Stomach smooth muscle (tissue), 2 donors: ENCODE results near the gene CDH5.

ENCODE experiments used
- H3K27ac ChIP-seq: one replicate; pipeline ENCODE4 v1.7.0; 2013; ENCODE audit warnings: mild to moderate bottlenecking, low read length, inconsistent platforms
- H3K27me3 ChIP-seq, 2 donors: one replicate each; pipeline ENCODE4 v1.7.0; 2013; ENCODE audit warnings: low read length in 2 of 2; ENCODE audit not compliant: insufficient read depth in 2 of 2, control insufficient read depth in 1 of 2
- H3K36me3 ChIP-seq, 2 donors: one replicate each; pipeline ENCODE4 v1.7.0; 2013; ENCODE audit warnings: low read length in 2 of 2; ENCODE audit not compliant: control insufficient read depth in 2 of 2, insufficient read depth in 2 of 2
- H3K4me1 ChIP-seq: one replicate; pipeline ENCODE4 v1.7.0; 2013; ENCODE audit warnings: low read length; ENCODE audit not compliant: control insufficient read depth, insufficient read depth
- H3K4me3 ChIP-seq, 2 donors: one replicate each; pipeline ENCODE4 v1.7.0; 2013; ENCODE audit warnings: low read length in 2 of 2
- H3K9ac ChIP-seq, 2 donors: one replicate each; pipeline ENCODE4 v1.7.0; 2013; ENCODE audit warnings: low read length in 2 of 2, mild to moderate bottlenecking in 1 of 2
- H3K9me3 ChIP-seq, 2 donors: one replicate each; pipeline ENCODE4 v1.7.0; 2013; ENCODE audit warnings: low read length in 2 of 2; ENCODE audit not compliant: control insufficient read depth in 2 of 2
- donor health status: healthy.
- donor health status: Pancreatic carcinoma.

Gene CDH5

GRCh38 chr16:66395806-66396555, 29.5 kb downstream of the CDH5 start:
- no peak overlapping the region for H3K27ac ChIP-seq
- no peak overlapping the region for H3K4me3 ChIP-seq
- H3K27me3 ChIP-seq: no peaks in the 10 kb centered on the region
- no peaks in the 10 kb centered on the region for H3K36me3 ChIP-seq
- peaks cover 4% of the 10 kb centered on the region for H3K4me1 ChIP-seq
- H3K9ac ChIP-seq: no peak overlapping the region
- H3K9me3 ChIP-seq: no peaks in the 10 kb centered on the region

- peaks cover 5% of the 10 kb centered on the region for H3K4me1 ChIP-seq
- H3K27me3 ChIP-seq: no peaks in the 10 kb centered on the region
- H3K4me3 ChIP-seq: no peak overlapping the region
- no peaks in the 10 kb centered on the region for H3K9me3 ChIP-seq
- H3K27ac ChIP-seq: no peak overlapping the region
- no peak overlapping the region for H3K9ac ChIP-seq
- H3K36me3 ChIP-seq: no peaks in the 10 kb centered on the region
Measured at GRCh38 chr16:66397736-66398433, 31.4 kb downstream of the CDH5 start.

GRCh38 chr16:66399031-66399430, 32.5 kb downstream of the CDH5 start:
- no peaks in the 10 kb centered on the region for H3K9me3 ChIP-seq
- H3K27ac ChIP-seq: no peak overlapping the region
- peaks cover 5% of the 10 kb centered on the region for H3K4me1 ChIP-seq
- no peak overlapping the region for H3K4me3 ChIP-seq
- peaks cover 0 to under 1% of the 10 kb centered on the region in 2 donors for H3K27me3 ChIP-seq
- no peaks in the 10 kb centered on the region for H3K36me3 ChIP-seq
- no peak overlapping the region for H3K9ac ChIP-seq

DNA sequence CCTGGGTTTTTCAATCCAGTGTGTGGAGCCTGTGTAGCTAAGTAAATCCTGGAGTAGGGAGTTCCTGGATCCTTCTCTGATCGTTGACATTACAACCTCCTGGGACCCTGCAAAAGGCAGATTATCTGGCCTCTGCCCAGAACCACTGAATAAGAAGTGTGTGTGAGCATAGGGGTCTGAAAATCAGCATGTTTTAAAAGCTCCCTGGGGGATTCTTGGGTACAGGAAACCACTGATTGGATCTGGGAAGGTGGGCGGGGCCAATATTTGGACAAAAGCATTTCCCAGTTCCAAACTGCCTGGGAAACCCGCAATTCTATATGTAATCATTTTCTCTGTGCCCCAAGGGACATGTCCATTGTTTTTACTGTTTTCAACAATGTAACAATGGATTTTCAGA, 33.4 kb downstream of the CDH5 start:
- no peak overlapping the region for H3K27ac ChIP-seq
- H3K27me3 ChIP-seq: peaks cover 0 to 3% of the 10 kb centered on the region in 2 donors
- peaks cover 5% of the 10 kb centered on the region for H3K4me1 ChIP-seq
- H3K9ac ChIP-seq: no peak overlapping the region
- no peak overlapping the region for H3K4me3 ChIP-seq
- no peaks in the 10 kb centered on the region for H3K9me3 ChIP-seq
- H3K36me3 ChIP-seq: no peaks in the 10 kb centered on the region

- no peaks in the 10 kb centered on the region for H3K9me3 ChIP-seq
- no peak overlapping the region for H3K9ac ChIP-seq
- H3K27ac ChIP-seq: no peak overlapping the region
Measured at GRCh38 chr16:66400503-66401380, 34.3 kb downstream of the CDH5 start.

GRCh38 chr16:66401610-66402009, 35.1 kb downstream of the CDH5 start:
- peaks cover 10% of the 10 kb centered on the region for H3K4me1 ChIP-seq
- no peak overlapping the region for H3K4me3 ChIP-seq
- no peak overlapping the region for H3K27ac ChIP-seq
- no peaks in the 10 kb centered on the region for H3K36me3 ChIP-seq
- no peak overlapping the region for H3K9ac ChIP-seq
- no peaks in the 10 kb centered on the region for H3K9me3 ChIP-seq
- peaks cover 7 to 9% of the 10 kb centered on the region in 2 donors for H3K27me3 ChIP-seq

More at GRCh38 chr16:66400503-66401380, 34.3 kb downstream of the CDH5 start:
- peaks cover 5% of the 10 kb centered on the region for H3K4me1 ChIP-seq
- peaks cover under 1 to 6% of the 10 kb centered on the region in 2 donors for H3K27me3 ChIP-seq
- H3K4me3 ChIP-seq: no peak overlapping the region
- H3K36me3 ChIP-seq: no peaks in the 10 kb centered on the region

DNA sequence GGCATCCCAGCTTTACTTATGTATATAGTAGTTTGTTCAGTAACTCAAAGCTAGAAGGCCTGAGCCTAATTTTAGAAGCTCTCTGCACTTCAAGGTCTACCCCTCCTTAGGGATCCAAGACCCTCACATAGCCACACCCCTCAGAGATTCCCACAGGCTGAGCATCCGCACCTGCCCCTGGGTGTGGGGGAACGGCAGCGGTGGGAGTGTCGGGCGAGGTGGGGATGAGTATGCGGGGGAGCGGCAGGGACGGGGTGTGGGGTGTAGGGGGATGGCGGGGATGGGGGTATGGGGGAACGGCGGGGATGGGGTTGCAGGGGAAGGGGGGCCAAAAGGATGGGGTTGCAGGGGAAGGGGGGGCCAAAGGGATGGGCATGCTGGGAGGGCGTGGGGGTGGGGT, 35.7 kb downstream of the CDH5 start:
- H3K36me3 ChIP-seq: no peaks in the 10 kb centered on the region
- H3K4me3 ChIP-seq: no peak overlapping the region
- no peaks in the 10 kb centered on the region for H3K9me3 ChIP-seq
- no peak overlapping the region for H3K27ac ChIP-seq
- no peak overlapping the region for H3K9ac ChIP-seq
- H3K27me3 ChIP-seq: peaks cover 7 to 12% of the 10 kb centered on the region in 2 donors
- peaks cover 15% of the 10 kb centered on the region for H3K4me1 ChIP-seq

DNA sequence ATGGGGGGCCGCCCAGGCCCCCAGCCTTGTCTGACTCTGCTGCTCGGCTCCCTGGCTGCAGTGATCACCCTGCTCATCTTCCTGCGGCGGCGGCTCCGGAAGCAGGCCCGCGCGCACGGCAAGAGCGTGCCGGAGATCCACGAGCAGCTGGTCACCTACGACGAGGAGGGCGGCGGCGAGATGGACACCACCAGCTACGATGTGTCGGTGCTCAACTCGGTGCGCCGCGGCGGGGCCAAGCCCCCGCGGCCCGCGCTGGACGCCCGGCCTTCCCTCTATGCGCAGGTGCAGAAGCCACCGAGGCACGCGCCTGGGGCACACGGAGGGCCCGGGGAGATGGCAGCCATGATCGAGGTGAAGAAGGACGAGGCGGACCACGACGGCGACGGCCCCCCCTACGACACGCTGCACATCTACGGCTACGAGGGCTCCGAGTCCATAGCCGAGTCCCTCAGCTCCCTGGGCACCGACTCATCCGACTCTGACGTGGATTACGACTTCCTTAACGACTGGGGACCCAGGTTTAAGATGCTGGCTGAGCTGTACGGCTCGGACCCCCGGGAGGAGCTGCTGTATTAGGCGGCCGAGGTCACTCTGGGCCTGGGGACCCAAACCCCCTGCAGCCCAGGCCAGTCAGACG, 36.2 kb downstream of the CDH5 start:
- peaks cover 7 to 12% of the 10 kb centered on the region in 2 donors for H3K27me3 ChIP-seq
- H3K27ac ChIP-seq: no peak overlapping the region
- no peaks in the 10 kb centered on the region for H3K9me3 ChIP-seq
- no peak overlapping the region for H3K9ac ChIP-seq
- no peak overlapping the region for H3K4me3 ChIP-seq
- no peaks in the 10 kb centered on the region for H3K36me3 ChIP-seq
- H3K4me1 ChIP-seq: peaks cover 16% of the 10 kb centered on the region

- H3K9ac ChIP-seq: no peak overlapping the region
- no peaks in the 10 kb centered on the region for H3K36me3 ChIP-seq
- peaks cover 7 to 16% of the 10 kb centered on the region in 2 donors for H3K27me3 ChIP-seq
- no peak overlapping the region for H3K4me3 ChIP-seq
- H3K4me1 ChIP-seq: peaks cover 16% of the 10 kb centered on the region
- no peaks in the 10 kb centered on the region for H3K9me3 ChIP-seq
- H3K27ac ChIP-seq: no peak overlapping the region
Measured at GRCh38 chr16:66403531-66404145, 37.1 kb downstream of the CDH5 start.
